ENCODE measurements around the gene DENND1A.

GRCh38 chr9:123609844-123610243 is 320.1 kb downstream of the DENND1A start:
- TF ChIP-seq RCOR1 (IDR thresholded peaks at IDR 0.05; ENCODE audit: low read depth, low read length) (no peak), CTCF (IDR thresholded peaks at IDR 0.05) (no peak), POLR2A (IDR thresholded peaks at IDR 0.05; ENCODE audit: low read length) (no peak)
